Stimulated activated CD4-positive, alpha-beta T cell treated with anti-CD3 and anti-CD28 coated beads, Interleukin-1b, Interleukin-23, amount 100 ng/mL, for 48 hours (primary cell): ENCODE measurements around the gene RPAP3.
"Not testable (repeated sequence)": the region's sequence is repeated elsewhere in the genome, so short reads cannot be mapped to it uniquely, and the experiment has no call there.

Source experiments
- DNase-seq: peaks from one replicate; pipeline ENCODE4 v3.0.0-alpha.2; 2020

RPAP3 gene

GRCh38 chr12:47717443-47718193, 11.8 kb upstream of the RPAP3 start:
- DNase-seq: peak; percentile 61

DNA sequence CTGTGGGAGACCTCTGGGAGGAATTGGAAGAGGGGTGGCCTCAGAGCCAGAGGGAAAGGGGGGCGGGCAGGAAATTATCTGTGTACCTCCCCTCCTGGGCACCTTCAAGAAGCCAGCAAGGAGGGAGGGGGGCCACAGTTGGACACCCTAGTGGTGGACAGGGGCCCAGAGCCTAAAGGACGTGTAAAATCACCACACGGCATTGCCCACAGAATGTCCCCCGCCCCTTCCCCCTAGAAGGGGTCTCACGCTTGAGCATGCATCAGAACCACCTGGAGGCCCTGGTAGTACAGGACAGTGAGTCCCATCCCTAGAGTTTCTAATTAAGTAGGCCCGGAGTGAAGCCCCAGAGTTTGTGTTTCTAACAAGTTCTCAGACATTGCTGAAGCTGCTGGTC, 11.2 kb upstream of the RPAP3 start:
- DNase-seq: no peak

GRCh38 chr12:47715877-47716548, 10.2 kb upstream of the RPAP3 start:
- no peak for DNase-seq

GRCh38 chr12:47715393-47715876, 9.6 kb upstream of the RPAP3 start:
- peak; percentile 78 for DNase-seq

DNA sequence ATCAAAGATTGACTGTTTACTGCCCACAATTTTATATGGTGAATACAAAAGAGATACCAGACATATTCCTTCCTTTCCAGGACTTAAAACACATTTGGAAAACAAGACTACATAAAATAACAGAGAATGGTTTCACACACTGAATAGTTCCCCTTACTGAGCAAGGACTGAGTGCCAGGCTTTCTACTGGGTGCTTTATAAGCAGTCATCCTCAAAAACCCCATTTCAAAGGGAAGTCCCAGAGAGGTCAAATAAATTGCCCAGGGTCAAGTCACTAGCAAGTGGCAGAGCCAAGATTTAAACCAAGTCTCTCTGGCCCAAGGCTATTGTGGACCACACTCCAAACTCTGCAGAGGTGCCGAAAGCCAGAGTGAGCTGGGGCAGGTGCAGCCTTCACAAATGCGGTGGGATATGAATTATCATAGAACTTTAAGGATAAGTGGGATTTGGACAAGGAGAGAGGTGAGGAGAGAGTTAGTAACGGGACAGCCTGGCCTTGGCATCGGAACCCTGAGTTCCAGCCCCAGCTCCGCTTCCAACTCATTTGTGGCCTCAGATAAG, 9.1 kb upstream of the RPAP3 start:
- DNase-seq: no peak

- no peak for DNase-seq
Observed at GRCh38 chr12:47712171-47712570, 6.3 kb upstream of the RPAP3 start.

DNA sequence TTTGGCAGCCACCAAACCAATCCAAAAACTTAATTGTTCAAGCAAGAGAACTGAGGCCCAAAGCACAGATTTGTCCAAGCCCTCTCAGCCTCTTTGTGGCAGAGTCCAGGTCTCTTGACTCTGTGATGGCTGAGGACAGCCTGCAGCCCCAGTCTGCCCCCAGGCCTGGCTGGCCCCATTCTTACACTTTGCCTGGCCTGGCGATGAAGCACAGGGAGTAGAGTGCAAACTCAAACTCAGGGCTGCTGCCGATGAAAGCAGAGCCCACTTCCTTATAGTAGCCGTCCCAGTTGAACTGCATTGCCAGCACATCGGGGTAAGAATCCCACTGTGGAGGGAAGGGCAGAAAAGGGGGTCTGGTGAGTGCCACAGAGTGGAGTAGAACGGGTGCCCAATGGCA, 5.6 kb upstream of the RPAP3 start:
- DNase-seq: no peak

DNA sequence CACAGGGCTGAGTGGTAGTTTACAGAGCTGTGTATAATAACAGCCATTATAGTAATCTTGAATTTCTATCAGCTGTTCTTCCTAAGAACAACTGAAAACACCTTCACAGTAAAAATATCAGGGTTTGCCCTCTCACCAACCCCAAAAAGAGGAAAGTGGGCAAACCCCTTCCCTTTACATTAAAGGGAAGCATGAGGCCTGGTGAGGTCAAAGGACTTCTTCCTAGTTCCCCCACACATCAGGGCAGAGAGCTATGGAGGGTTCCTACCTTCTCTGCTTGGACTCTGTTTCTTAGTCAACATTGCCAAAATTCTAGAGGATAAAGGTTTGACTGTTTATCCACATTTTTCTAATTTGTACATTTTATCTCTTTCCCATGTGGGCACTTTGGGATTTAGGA, 4.4 kb upstream of the RPAP3 start:
- no peak for DNase-seq

- no peak for DNase-seq
Observed at GRCh38 chr12:47709671-47710070, 3.8 kb upstream of the RPAP3 start.

- no peak for DNase-seq
Observed at GRCh38 chr12:47709237-47709636, 3.4 kb upstream of the RPAP3 start.

GRCh38 chr12:47707905-47708543, 2.2 kb upstream of the RPAP3 start:
- DNase-seq: no peak

DNA sequence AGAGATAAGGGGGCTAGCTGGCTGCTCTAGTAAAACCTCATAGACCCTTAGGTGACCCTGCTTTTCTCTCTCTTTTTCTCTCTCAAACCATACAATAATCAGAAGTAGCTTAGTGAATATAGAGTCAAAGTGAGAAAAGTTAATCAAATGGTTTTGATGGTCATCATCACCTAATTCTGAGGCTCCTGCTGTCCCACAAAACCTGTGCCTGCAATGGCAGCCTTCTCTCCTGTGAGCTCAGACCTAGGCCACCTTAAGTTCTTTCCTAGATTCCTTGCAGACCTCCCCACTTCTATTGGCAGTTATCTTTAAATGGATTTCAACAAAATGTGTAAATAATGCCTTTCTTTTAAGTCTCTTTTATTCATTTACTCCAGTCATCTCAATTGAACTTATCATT, 1.5 kb upstream of the RPAP3 start:
- no peak for DNase-seq

GRCh38 chr12:47705229-47705565, 633 bp downstream of the RPAP3 start:
- no peak for DNase-seq

- DNase-seq: no peak
Observed at GRCh38 chr12:47704719-47705118, 1.1 kb downstream of the RPAP3 start.

- DNase-seq: no peak
Observed at GRCh38 chr12:47700263-47700662, 5.6 kb downstream of the RPAP3 start.

DNA sequence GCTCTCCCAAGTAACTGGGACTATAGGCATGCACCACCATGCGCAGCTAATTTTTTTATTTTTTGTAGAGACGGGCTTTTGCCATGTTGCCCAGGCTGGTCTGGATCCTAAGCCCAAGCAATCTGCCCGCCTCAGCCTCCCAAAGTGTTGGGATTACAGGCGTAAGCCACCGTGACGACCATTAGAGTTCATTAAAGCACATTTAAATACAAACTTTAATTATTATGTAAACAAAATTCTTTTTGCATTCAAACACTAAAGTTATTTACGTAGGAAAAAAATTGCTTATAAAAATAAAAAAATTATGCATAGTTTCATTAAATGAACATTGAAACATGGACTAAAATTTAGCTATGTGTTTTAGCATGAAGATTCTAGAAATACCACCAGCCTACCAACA, 7.2 kb downstream of the RPAP3 start:
- DNase-seq: no peak

DNA sequence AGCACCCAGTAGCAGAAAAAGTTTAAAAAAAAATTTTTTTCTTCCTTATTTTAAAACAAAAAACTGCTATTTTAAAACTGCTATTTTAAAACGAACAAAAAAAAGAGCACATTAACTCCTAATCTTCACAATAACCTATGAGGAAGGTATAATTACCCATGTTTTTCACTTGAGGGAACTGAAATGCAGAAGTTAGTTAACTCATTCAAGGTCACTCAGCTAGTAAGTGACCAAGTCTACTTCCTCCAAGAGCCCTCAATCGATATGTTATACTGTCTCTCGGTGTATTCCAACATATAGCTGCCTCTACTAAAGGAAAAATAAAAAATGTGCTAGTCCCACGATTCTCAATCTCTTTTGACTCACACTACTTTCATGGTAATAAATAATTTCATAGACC, 7.8 kb downstream of the RPAP3 start:
- no peak for DNase-seq

GRCh38 chr12:47689215-47689614, 16.6 kb downstream of the RPAP3 start:
- DNase-seq: no peak

GRCh38 chr12:47687636-47688035, 18.2 kb downstream of the RPAP3 start:
- no peak for DNase-seq

DNA sequence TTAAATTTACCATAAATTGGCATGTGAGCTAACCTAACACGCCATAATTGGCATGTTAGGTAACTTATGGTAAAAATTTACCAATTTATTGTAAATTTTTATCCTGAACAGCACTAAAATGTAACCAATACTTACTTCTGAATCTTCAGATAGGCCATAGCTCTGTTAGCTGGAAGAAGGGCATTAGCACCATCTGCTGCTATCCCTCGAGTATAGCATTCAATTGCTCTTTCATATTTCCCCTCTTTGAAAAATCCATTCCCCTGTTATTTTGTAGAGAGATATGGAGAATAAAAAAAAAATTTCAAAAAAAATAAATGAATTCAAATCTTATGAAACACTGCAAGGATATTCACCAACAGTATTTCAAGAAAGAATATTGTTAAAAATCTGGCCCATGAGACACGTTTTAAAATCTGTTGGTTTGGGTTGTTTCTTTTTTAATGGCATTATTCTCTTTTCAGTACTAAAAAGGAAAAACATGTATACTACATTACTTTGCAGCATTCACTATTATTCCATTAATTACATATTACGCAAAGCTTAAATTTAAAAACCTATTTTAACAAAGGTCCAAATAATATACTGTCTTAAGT, 19.1 kb downstream of the RPAP3 start:
- DNase-seq: no peak

GRCh38 chr12:47679785-47680184, 26.0 kb downstream of the RPAP3 start:
- no peak for DNase-seq

DNA sequence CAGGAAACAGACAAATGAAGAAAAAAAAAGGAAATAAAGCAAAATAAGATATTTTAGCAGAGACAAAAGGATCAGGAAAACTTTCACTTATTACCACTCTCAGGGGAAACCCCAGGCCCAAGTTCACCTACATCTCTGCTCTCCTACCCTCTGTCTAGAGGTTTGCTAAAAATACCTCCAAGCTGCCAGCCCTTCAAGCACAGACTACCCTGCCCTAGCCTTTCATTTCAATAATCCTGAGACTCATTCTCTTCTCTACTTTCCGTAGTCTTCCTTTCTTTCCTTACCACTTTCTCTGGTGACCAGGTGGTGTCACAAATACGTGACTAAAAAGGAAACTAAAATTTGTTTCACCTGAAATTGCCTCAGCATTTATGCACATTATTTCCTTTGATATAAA, 33.8 kb downstream of the RPAP3 start:
- DNase-seq: no peak

DNA sequence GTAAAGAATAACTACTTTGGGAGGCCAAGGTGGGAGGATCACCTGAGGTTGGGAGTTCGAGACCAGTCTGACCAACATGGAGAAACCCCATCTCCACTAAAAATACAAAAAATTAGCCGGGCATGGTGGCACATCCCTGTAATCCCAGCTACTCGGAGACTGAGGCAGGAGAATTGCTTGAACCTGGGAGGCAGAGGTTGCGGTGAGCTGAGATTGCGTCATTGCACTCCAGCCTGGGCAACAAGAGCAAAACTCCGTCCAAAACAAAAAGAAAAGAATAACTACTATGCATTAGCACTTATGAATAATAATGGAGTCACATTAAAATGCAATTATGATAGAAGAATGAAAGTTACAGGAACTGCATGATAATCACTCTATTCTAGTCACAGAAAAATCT, 37.9 kb downstream of the RPAP3 start:
- DNase-seq: not testable (repeated sequence)
